GM10248 (cell line): ENCODE measurements around the gene ABCB8.

Experiments
- CTCF ChIA-PET: fragments of 300-600 bp; sonication (Branson Sonifier 250); formaldehyde crosslinking; extraction: SDS; loops from one replicate; lab custom pipeline; 2021; ENCODE audit warnings: antibody characterized with exemption; lab: Yijun Ruan, JAX
- POLR2A ChIA-PET: fragments of 350-650 bp; sonication (Branson Sonifier 250); formaldehyde crosslinking; extraction: SDS; loops from one replicate; lab custom pipeline; 2020; ENCODE audit warnings: antibody characterized with exemption; lab: Yijun Ruan, JAX
- DNase-seq: peaks from one replicate; pipeline ENCODE4 v3.0.0; 2012; ENCODE audit errors: extremely low spot score
- TF ChIP-seq, protein P1 (sequence below): IDR thresholded peaks from 2 replicates; pipeline ENCODE4 v1.5.1; 2012; ENCODE audit warnings: mild to moderate bottlenecking, low read depth; ENCODE audit errors: extremely low read depth, missing control alignments, control extremely low read depth

Gene ABCB8

DNA sequence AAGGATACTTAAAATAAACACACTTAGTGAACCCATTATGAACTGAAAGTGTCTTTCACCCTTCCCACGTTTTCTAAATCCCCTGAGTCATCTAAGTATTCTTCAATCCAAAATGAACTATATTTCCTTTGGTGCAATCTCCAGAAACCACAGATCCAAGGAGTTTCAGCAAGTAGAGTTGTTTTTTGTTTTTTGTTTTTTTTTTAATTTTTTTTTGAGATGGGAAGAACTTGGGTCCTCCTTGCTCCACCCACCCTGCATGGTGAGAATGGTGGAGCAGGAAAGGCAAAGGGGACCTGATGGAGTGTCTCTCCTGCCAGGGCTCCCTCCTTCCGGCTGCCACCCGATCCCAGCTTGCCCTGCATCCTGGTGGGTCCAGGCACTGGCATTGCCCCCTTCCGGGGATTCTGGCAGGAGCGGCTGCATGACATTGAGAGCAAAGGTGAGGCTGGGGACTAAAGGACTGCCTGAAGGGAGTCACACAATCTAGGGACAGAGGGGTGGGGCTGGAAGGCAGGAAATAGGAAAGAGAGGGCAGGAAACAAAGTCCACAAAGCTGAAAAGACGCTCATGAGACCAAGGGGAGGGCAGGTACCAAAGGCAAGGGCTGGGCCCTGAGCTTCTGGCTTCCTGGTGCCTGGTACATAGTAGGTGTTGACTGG is 16.1 kb upstream of the ABCB8 start:
- POLR2A ChIA-PET, result no interaction called here
- TF ChIP-seq, protein P1, sequence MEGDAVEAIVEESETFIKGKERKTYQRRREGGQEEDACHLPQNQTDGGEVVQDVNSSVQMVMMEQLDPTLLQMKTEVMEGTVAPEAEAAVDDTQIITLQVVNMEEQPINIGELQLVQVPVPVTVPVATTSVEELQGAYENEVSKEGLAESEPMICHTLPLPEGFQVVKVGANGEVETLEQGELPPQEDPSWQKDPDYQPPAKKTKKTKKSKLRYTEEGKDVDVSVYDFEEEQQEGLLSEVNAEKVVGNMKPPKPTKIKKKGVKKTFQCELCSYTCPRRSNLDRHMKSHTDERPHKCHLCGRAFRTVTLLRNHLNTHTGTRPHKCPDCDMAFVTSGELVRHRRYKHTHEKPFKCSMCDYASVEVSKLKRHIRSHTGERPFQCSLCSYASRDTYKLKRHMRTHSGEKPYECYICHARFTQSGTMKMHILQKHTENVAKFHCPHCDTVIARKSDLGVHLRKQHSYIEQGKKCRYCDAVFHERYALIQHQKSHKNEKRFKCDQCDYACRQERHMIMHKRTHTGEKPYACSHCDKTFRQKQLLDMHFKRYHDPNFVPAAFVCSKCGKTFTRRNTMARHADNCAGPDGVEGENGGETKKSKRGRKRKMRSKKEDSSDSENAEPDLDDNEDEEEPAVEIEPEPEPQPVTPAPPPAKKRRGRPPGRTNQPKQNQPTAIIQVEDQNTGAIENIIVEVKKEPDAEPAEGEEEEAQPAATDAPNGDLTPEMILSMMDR, result no peak
- no peak for DNase-seq
- CTCF ChIA-PET, result interaction anchor here (1.0 to 8.4 kb wide), 4 partner anchors 8 to 232 kb away, joined by 3 to 84 read pairs (median 4); no protein-coding TSS in a partner anchor

DNA sequence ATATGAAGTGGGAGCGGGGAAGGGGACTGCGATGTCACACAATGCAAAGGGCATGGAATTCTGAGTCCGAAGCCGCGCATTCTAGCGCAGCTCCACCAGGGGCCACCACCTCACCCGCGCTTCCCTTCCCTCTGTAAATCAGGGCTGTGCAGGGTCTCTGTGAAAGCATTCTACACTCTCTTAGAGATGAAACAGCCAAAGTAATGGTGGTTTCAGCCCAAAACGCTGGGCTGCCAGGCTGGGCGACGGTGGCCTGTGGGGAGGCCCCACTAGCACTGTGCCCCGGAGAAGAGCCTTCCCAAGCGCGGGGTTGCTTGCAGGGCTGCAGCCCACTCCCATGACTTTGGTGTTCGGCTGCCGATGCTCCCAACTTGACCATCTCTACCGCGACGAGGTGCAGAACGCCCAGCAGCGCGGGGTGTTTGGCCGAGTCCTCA is 15.3 kb upstream of the ABCB8 start:
- TF ChIP-seq, protein P1, result no peak
- ChIA-PET POLR2A (no interaction called here), CTCF (interaction anchor here (1.0 to 8.4 kb wide), 4 partner anchors 7 to 231 kb away, joined by 3 to 84 read pairs (median 4); no protein-coding TSS in a partner anchor)
- no peak for DNase-seq

DNA sequence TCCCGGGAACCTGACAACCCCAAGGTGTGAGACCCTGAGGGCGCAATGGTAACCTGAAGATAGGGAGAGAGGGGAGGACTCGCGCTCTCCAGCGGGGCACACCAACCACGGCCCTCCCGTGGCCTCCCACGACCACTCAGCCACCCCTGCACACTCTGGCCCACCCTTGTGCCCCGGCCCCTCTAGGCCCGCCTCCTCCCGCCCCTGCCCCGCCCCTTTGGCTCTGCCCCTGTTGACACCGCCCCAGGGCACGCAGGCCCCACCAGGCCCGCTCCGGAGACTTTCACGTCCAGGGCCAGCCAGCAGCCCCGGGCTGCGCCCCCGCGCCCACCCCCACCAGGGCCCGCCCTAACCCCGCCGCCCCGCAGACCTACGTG is 14.9 kb upstream of the ABCB8 start:
- ChIA-PET CTCF (interaction anchor here (0.7 to 1.5 kb wide), 4 partner anchors 10 to 230 kb away, joined by 3 to 4 read pairs (median 3); no protein-coding TSS in a partner anchor), POLR2A (no interaction called here)
- no peak for DNase-seq
- TF ChIP-seq, protein P1, result no peak

DNA sequence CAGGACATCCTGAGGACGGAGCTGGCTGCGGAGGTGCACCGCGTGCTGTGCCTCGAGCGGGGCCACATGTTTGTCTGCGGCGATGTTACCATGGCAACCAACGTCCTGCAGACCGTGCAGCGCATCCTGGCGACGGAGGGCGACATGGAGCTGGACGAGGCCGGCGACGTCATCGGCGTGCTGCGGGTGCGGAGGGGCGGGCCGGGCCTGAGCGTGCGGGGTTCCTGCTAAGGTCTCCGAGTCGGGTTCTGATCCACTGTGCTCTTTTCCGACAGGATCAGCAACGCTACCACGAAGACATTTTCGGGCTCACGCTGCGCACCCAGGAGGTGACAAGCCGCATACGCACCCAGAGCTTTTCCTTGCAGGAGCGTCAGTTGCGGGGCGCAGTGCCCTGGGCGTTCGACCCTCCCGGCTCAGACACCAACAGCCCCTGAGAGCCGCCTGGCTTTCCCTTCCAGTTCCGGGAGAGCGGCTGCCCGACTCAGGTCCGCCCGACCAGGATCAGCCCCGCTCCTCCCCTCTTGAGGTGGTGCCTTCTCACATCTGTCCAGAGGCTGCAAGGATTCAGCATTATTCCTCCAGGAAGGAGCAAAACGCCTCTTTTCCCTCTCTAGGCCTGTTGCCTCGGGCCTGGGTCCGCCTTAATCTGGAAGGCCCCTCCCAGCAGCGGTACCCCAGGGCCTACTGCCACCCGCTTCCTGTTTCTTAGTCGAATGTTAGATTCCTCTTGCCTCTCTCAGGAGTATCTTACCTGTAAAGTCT is 14.3 kb upstream of the ABCB8 start:
- POLR2A ChIA-PET, result interaction anchor here (0.5 kb wide), 1 partner anchor 127 kb away, joined by 3 read pairs; no protein-coding TSS in a partner anchor
- peak; percentile 78 for DNase-seq
- TF ChIP-seq, protein P1, result no peak
- CTCF ChIA-PET, result interaction anchor here (0.7 to 1.5 kb wide), 5 partner anchors 9 to 116 kb away, joined by 3 read pairs; no protein-coding TSS in a partner anchor

DNA sequence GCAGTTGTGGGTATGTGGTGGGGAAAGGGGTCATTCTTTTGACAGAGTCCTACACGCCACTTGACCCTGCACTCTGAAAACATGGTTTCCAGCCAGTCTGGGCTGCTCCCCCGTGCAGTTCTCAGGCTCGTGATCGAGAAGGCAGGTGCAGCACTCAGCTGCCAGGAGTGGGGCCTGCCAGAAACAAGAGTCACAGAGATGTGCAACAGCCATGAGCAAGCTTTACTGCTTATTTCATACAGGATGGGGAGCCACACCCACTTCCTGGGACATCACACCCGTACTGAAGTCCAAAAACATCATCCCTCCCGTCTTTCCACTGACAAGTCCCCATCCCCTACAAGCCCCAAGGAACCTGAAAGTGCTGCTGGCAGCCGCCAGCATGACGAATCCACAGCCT is 13.3 kb upstream of the ABCB8 start:
- no peak for DNase-seq
- CTCF ChIA-PET, result interaction anchor here (0.8 to 1.5 kb wide), 5 partner anchors 13 to 109 kb away, joined by 3 to 5 read pairs (median 3); partner anchors contain the start of gene ABCB8
- POLR2A ChIA-PET, result no interaction called here
- TF ChIP-seq, protein P1, result no peak

DNA sequence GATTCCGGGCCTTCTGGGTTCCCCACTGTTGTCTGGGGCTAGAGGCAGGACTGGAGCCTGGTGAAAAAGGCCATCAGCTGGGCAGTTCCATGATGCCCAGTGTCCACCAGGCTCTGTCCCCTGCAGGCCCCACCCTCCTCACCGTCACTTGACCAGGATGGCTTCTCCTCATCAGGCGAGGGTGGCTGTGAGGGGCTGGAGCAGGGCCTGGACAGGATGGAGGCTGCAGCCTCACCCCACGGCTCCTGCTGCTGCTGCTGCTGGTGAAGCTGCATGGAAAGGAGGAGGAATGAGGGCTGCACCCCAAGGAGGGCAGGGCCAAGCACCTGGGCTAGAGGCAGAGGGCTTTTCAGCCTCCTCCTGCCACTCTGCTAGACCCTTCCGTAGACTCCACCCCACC is 12.3 kb upstream of the ABCB8 start:
- CTCF ChIA-PET, result interaction anchor here (7.9 kb wide), 1 partner anchor 7 kb away, joined by 84 read pairs; no protein-coding TSS in a partner anchor

More for the DNA sequence above, 12.3 kb upstream of the ABCB8 start:
- TF ChIP-seq, protein P1, result no peak
- POLR2A ChIA-PET, result no interaction called here
- DNase-seq, result no peak
